Measurements from ENCODE around the gene IL16. TPM values are rescaled to one million over a fixed set of nuclear protein-coding genes. Genes with fewer than 3 reads are reported as not detected.

IL16 gene
- polyA plus RNA-seq, 2 of the 4 experiments (the other 2 are of a cell fraction): 0.09 TPM; not detected in 1

DNA sequence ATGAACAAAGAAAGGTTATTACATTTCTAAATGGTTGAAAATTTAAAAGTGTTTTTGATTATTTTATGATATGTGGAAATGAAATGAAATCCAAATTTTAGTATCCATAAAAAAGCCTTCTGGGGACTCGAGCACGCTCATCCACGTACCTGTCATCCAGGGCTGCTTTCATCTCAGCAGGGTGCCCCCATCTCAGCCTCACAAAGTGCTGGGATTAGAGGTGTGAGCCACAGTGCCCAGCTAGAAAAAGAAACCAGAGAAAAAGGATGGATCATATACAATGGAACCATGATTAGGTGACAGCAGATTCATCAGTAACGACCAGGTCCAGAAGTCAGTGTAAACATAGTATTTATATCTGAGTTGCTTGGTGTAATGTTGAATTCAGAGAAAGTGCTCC, 77.6 kb downstream of the IL16 start:
- CTCF ChIA-PET: interaction anchor here (0.5 to 20.2 kb wide), 42 partner anchors 8 to 877 kb away, joined by 3 to 361 read pairs (median 9); partner anchors contain the start of gene STARD5
- no peak for DNase-seq (ENCODE audit: low read depth in 1 of 2, low spot score in 1 of 2)
- Histone ChIP-seq H3K4me1 (no peaks in the 10 kb centered on the region), H3K9me3 (peaks cover 15% of the 10 kb centered on the region; the same call in 2 of the 3 replicates), H3K4me2 (no peak overlapping the region), H3K27ac (no peak overlapping the region), H3K4me3 (no peak overlapping the region)
- 8% methylated on average over 4 of the region's 4 CpGs for WGBS (ENCODE audit: missing lambda C conversion rate)
- POLR2A ChIA-PET: no interaction called here
- no peak for FAIRE-seq
- ATAC-seq: no peak
- TF ChIP-seq HEYL (CRISPR knock-in tag; IDR thresholded peaks at IDR 0.05): no peak

DNA sequence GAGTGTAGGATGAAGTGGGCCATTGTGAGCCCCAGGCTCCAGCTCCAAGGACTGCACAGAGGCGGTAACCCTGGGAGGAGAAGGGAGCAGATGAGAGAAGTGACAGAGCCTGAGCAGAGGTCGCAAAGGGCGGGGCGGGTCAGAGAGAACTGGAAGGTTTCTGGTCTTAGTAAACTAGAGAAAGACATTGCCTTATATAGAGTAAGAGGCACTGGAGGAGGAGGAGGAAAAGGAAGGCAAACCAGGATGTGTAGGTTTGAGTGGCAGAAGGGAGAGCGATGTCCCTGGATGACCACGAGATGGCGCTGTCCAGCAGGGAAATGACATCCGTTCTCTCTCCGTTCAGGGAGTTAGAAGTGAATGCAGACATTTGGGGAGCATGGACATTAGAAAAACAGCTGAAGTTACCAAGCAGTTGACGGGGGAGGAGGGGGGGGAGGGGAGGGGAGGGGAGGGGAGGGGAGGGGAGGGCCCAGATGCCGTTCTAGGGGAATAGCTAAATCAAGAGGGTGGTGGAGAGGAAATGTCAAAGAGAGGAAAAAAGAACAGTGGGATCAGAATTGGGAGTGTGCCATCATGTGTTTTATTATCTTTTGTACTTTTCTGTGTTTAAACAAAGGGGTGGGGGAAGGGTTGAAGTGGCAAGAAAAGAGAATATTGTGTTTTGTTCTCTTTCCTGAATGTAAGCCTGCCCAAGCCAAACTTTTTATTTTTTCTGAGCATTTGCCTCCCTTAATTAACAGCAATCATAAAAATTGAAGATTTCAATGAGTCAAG, 78.4 kb downstream of the IL16 start:
- DNase-seq (ENCODE audit: low read depth in 1 of 2, low spot score in 1 of 2): peak; percentile 67 to 80
- CTCF ChIA-PET: interaction anchor here (0.6 to 20.2 kb wide), 65 partner anchors 8 to 991 kb away, joined by 3 to 361 read pairs (median 5); partner anchors contain the start of genes STARD5 and TMC3
- no peak overlapping the region for H3K4me3 ChIP-seq
- H3K27ac ChIP-seq: no peak overlapping the region
- H3K9me3 ChIP-seq: peaks cover 15% of the 10 kb centered on the region; the same call in 2 of the 3 replicates
- no peaks in the 10 kb centered on the region for H3K4me1 ChIP-seq
- peak; percentile 82 to 97 for ATAC-seq
- TF ChIP-seq KDM5A (IDR thresholded peaks at IDR 0.05) (no peak), SMC3 (IDR thresholded peaks at IDR 0.05) (peak; percentile 95), RAD21 (conservative IDR thresholded peaks at IDR 0.05 in 1 of 2, IDR thresholded peaks at IDR 0.05 in 1 of 2) (peak; percentile 94 to 97), HOXA7 (CRISPR knock-in tag; IDR thresholded peaks at IDR 0.05) (no peak)
- TF ChIP-seq, protein P1, sequence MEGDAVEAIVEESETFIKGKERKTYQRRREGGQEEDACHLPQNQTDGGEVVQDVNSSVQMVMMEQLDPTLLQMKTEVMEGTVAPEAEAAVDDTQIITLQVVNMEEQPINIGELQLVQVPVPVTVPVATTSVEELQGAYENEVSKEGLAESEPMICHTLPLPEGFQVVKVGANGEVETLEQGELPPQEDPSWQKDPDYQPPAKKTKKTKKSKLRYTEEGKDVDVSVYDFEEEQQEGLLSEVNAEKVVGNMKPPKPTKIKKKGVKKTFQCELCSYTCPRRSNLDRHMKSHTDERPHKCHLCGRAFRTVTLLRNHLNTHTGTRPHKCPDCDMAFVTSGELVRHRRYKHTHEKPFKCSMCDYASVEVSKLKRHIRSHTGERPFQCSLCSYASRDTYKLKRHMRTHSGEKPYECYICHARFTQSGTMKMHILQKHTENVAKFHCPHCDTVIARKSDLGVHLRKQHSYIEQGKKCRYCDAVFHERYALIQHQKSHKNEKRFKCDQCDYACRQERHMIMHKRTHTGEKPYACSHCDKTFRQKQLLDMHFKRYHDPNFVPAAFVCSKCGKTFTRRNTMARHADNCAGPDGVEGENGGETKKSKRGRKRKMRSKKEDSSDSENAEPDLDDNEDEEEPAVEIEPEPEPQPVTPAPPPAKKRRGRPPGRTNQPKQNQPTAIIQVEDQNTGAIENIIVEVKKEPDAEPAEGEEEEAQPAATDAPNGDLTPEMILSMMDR (IDR thresholded peaks at IDR 0.05): peak; percentile 84
- TF ChIP-seq, protein P2, sequence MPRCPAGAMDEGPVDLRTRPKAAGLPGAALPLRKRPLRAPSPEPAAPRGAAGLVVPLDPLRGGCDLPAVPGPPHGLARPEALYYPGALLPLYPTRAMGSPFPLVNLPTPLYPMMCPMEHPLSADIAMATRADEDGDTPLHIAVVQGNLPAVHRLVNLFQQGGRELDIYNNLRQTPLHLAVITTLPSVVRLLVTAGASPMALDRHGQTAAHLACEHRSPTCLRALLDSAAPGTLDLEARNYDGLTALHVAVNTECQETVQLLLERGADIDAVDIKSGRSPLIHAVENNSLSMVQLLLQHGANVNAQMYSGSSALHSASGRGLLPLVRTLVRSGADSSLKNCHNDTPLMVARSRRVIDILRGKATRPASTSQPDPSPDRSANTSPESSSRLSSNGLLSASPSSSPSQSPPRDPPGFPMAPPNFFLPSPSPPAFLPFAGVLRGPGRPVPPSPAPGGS (IDR thresholded peaks at IDR 0.05): no peak
- TF ChIP-seq, protein P3, sequence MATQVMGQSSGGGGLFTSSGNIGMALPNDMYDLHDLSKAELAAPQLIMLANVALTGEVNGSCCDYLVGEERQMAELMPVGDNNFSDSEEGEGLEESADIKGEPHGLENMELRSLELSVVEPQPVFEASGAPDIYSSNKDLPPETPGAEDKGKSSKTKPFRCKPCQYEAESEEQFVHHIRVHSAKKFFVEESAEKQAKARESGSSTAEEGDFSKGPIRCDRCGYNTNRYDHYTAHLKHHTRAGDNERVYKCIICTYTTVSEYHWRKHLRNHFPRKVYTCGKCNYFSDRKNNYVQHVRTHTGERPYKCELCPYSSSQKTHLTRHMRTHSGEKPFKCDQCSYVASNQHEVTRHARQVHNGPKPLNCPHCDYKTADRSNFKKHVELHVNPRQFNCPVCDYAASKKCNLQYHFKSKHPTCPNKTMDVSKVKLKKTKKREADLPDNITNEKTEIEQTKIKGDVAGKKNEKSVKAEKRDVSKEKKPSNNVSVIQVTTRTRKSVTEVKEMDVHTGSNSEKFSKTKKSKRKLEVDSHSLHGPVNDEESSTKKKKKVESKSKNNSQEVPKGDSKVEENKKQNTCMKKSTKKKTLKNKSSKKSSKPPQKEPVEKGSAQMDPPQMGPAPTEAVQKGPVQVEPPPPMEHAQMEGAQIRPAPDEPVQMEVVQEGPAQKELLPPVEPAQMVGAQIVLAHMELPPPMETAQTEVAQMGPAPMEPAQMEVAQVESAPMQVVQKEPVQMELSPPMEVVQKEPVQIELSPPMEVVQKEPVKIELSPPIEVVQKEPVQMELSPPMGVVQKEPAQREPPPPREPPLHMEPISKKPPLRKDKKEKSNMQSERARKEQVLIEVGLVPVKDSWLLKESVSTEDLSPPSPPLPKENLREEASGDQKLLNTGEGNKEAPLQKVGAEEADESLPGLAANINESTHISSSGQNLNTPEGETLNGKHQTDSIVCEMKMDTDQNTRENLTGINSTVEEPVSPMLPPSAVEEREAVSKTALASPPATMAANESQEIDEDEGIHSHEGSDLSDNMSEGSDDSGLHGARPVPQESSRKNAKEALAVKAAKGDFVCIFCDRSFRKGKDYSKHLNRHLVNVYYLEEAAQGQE (IDR thresholded peaks at IDR 0.05): no peak
- 11% methylated on average over 11 of the region's 11 CpGs for WGBS (ENCODE audit: missing lambda C conversion rate)
- peak; percentile 100 for FAIRE-seq
- H3K4me2 ChIP-seq: no peak overlapping the region
- POLR2A ChIA-PET: no interaction called here

DNA sequence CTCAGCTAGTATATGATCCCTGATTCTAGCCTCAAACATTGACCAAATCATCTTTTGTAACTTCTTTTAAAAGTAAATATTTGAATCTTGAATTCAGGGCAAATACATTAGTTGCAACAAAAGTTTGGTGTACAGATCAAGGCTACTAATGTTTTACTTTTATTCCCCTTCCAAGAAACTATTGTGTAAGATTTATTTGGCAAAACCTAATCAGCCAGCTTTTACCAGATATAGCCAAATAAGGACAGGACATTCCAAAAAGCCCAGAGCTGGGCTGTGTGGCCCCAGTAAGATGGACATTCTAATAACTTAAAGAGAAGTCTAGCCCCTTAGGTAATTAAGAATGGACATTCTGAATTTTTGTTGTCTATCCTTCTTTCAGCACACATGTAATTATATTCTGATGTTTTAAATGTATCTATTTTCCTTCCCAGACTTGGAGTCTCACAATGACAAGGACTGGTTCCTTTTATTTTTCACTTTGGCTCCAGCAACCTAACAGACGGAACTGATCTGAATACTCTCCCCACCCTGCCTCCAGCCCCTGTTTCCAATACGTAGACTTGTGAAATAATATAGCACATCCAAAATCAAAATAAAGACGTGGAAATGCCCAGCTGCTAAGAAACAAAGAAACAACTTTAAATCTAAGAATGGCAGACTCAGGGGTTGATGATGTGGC, 79.2 kb downstream of the IL16 start:
- ChIA-PET POLR2A (no interaction called here), CTCF (interaction anchor here (0.6 to 20.2 kb wide), 54 partner anchors 8 to 990 kb away, joined by 3 to 361 read pairs (median 5); partner anchors contain the start of genes STARD5 and TMC3)
- DNase-seq (ENCODE audit: low read depth in 1 of 2, low spot score in 1 of 2) (no peak), FAIRE-seq (no peak), ATAC-seq (no peak)
- H3K4me3 ChIP-seq: no peak overlapping the region
- TF ChIP-seq, protein P4, sequence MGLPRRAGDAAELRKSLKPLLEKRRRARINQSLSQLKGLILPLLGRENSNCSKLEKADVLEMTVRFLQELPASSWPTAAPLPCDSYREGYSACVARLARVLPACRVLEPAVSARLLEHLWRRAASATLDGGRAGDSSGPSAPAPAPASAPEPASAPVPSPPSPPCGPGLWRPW (IDR thresholded peaks at IDR 0.05): no peak
- WGBS (ENCODE audit: missing lambda C conversion rate): 27% methylated on average over 3 of the region's 3 CpGs
- H3K9me3 ChIP-seq: peaks cover 15% of the 10 kb centered on the region; the same call in 2 of the 3 replicates
- H3K27ac ChIP-seq: no peak overlapping the region
- H3K4me1 ChIP-seq: no peaks in the 10 kb centered on the region
- H3K4me2 ChIP-seq: no peak overlapping the region
